Stomach (tissue), 9 donors: ENCODE measurements around the gene PPTC7. TPM values are rescaled to one million over a fixed set of nuclear protein-coding genes. Genes with fewer than 3 reads are reported as not detected.
"Not testable (repeated sequence)": the region's sequence is repeated elsewhere in the genome, so short reads cannot be mapped to it uniquely, and the experiment has no call there.

Experiments used
- DNase-seq, 2 donors: peaks; one replicate each; pipeline versions ENCODE4 v3.0.0 to v3.0.0-alpha.2; 2013 to 2019
- H3K27ac ChIP-seq, 5 donors: fragments of 200-600 bp in 4 of 5; sonication (generic) in 4 of 5; one replicate each; pipeline ENCODE4 v1.5.1; 2013 to 2019; ENCODE audit warnings: mild to moderate bottlenecking in 1 of 5, moderate library complexity in 1 of 5
- H3K27me3 ChIP-seq, 3 donors: fragments of 200-600 bp; sonication (generic); one replicate each; pipeline ENCODE4 v1.5.1; 2017 to 2019; ENCODE audit warnings: mixed run types in 1 of 3
- H3K36me3 ChIP-seq, 4 donors: fragments of 200-600 bp; sonication (generic); 1 replicate in 3 of 4; 2 replicates in 1 of 4; pipeline ENCODE4 v1.5.1; 2016 to 2019
- H3K4me1 ChIP-seq, 4 donors: fragments of 200-600 bp; sonication (generic); one replicate each; pipeline ENCODE4 v1.5.1; 2016 to 2019
- H3K4me3 ChIP-seq, 4 donors: fragments of 200-600 bp; sonication (generic) in 3 of 4; one replicate each; pipeline ENCODE4 v1.5.1; 2016 to 2019; ENCODE audit warnings: mild to moderate bottlenecking in 1 of 4
- H3K9me3 ChIP-seq, 4 donors: fragments of 200-600 bp; sonication (generic); one replicate each; pipeline ENCODE4 v1.5.1; 2016 to 2019
- EP300 ChIP-seq: sonication (generic); formaldehyde crosslinking; IDR thresholded peaks from one replicate; pipeline ENCODE4 v1.6.1; 2017; ENCODE audit warnings: antibody characterized with exemption
- POLR2A ChIP-seq, 4 donors: fragments of 450-650 bp; IDR thresholded peaks; one replicate each; pipeline ENCODE4 v1.6.1; 2016; ENCODE audit warnings: antibody characterized with exemption in 4 of 4, control low read depth in 2 of 4, mild to moderate bottlenecking in 1 of 4, moderate library complexity in 1 of 4
- POLR2AphosphoS5 ChIP-seq, 3 donors: sonication (generic); formaldehyde crosslinking; IDR thresholded peaks; one replicate each; pipeline ENCODE4 v1.6.1; 2016; ENCODE audit warnings: antibody characterized with exemption in 3 of 3
- whole genome bisulfite sequencing, 5 donors: extraction: QIAGEN DNeasy Blood & Tissue Kit in 3 of 5; methylation state at CpG; one replicate each; pipeline versions ENCODE4 v1.1.5 to v1.1.7; 2013 to 2018; 5-methylcytosine and 5-hydroxymethylcytosine counted together
- intact Hi-C: fragments of 100-400 bp; cut with DNase I; formaldehyde crosslinking; loops from one replicate; pipeline ENCODE4 v1.15.1; 2023; ENCODE audit warnings: low total_unique reads
- polyA plus RNA-seq, 3 donors: library from polyadenylated mRNA; stranded (reverse); fragments of 200-250 nt; gene quantifications; one replicate each; pipeline ENCODE4 v1.2.3, GENCODE V29; 2013
- total RNA-seq, 5 donors: library from RNA; depleted of rRNA; stranded (reverse); fragments of >200 nt; gene quantifications; one replicate each; pipeline versions ENCODE4 v1.1.0 to v1.2.3, GENCODE V29; 2014 to 2016
- TF ChIP-seq, protein P1 (sequence below), 7 experiments: fragments of 450-650 bp in 4 of 7; fragments of 200-600 bp in 3 of 7; sonication (generic) in 3 of 7; IDR thresholded peaks; one replicate each; pipeline ENCODE4 v1.5.1; 2016 to 2019; ENCODE audit warnings: antibody characterized with exemption in 7 of 7, control low read depth in 2 of 7, mild to moderate bottlenecking in 1 of 7
- donor health status: healthy with polysubstance abuse.
- donor health status: Bipolar disorder and iron deficiency.
- donor health status: healthy.

Gene PPTC7
- total and polyA plus RNA-seq, 8 donors = 8.2 to 46.4 (median 14.8) TPM

DNA sequence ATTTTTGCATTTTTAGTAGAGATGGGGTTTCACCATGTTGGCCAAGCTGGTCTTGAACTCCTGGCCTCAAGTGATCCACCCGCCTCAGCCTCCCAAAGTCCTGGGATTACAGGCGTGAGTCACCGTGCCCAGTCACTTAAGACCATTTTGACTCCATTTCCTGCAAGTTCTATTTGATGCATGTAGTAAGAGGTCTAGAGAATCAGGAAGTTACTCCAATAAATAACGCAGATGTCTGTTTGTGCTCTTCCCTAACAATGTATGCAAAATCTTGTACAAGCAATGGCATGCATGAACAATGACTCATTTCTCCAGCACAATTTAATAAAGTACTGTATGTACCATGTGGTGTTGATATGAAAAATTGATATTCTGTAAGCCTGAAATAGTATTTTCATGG, 37.9 kb downstream of the PPTC7 start:
- peak overlapping the region in 3 of 5 donors; percentile 46 to 86 (median 77) for H3K27ac ChIP-seq
- DNase-seq, H3K27me3 ChIP-seq, intact Hi-C loops, H3K4me3 ChIP-seq, H3K9me3 ChIP-seq: not testable (repeated sequence)
- peak in 1 of 3 donors; percentile 8 for TF ChIP-seq POLR2AphosphoS5 (IDR thresholded peaks at IDR 0.05)
- peaks cover 27 to 82% (median 54%) of the 10 kb centered on the region in 4 donors for H3K4me1 ChIP-seq
- 80 to 94% (median 86%) methylated on average over 4 of the region's 4 CpGs for WGBS, 5 donors
- H3K36me3 ChIP-seq = peaks cover 0 to 29% (median 12%) of the 10 kb centered on the region in 4 donors

DNA sequence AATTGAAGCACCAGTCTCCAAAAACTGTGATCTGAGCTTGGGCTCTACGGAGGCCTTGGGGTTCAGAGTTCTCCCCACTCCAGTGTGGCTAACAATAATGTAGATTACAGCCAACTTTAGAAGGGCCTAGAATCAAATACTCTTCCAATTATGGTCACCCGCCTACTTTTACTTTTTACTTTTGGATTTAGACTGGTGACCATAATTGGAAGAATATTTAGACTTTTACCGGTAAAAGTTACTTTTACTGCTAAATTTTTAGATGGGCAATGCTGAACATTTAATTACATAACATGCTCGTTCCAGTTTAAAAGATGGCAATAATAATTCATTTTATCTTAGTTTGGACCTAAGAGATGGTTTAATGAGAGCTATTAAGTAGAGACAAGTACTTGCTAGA, 39.2 kb downstream of the PPTC7 start:
- peak overlapping the region; percentile 69 to 86 (median 85) for H3K27ac ChIP-seq
- intact Hi-C loops = no loop called here
- H3K27me3 ChIP-seq = no peaks in the 10 kb centered on the region
- no peak overlapping the region for H3K4me3 ChIP-seq
- peaks cover 27 to 72% (median 52%) of the 10 kb centered on the region in 4 donors for H3K4me1 ChIP-seq
- peaks cover 6 to 35% (median 19%) of the 10 kb centered on the region in 4 donors for H3K36me3 ChIP-seq
- 73 to 89% (median 79%) methylated on average over 4 of the region's 4 CpGs for WGBS, 5 donors
- H3K9me3 ChIP-seq = no peaks in the 10 kb centered on the region
- no peak for DNase-seq
- no peak for TF ChIP-seq EP300
- TF ChIP-seq POLR2AphosphoS5 (IDR thresholded peaks at IDR 0.05) = no peak
- no peak for TF ChIP-seq POLR2A (IDR thresholded peaks at IDR 0.05)
- TF ChIP-seq, protein P1, sequence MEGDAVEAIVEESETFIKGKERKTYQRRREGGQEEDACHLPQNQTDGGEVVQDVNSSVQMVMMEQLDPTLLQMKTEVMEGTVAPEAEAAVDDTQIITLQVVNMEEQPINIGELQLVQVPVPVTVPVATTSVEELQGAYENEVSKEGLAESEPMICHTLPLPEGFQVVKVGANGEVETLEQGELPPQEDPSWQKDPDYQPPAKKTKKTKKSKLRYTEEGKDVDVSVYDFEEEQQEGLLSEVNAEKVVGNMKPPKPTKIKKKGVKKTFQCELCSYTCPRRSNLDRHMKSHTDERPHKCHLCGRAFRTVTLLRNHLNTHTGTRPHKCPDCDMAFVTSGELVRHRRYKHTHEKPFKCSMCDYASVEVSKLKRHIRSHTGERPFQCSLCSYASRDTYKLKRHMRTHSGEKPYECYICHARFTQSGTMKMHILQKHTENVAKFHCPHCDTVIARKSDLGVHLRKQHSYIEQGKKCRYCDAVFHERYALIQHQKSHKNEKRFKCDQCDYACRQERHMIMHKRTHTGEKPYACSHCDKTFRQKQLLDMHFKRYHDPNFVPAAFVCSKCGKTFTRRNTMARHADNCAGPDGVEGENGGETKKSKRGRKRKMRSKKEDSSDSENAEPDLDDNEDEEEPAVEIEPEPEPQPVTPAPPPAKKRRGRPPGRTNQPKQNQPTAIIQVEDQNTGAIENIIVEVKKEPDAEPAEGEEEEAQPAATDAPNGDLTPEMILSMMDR (IDR thresholded peaks at IDR 0.05) = no peak

DNA sequence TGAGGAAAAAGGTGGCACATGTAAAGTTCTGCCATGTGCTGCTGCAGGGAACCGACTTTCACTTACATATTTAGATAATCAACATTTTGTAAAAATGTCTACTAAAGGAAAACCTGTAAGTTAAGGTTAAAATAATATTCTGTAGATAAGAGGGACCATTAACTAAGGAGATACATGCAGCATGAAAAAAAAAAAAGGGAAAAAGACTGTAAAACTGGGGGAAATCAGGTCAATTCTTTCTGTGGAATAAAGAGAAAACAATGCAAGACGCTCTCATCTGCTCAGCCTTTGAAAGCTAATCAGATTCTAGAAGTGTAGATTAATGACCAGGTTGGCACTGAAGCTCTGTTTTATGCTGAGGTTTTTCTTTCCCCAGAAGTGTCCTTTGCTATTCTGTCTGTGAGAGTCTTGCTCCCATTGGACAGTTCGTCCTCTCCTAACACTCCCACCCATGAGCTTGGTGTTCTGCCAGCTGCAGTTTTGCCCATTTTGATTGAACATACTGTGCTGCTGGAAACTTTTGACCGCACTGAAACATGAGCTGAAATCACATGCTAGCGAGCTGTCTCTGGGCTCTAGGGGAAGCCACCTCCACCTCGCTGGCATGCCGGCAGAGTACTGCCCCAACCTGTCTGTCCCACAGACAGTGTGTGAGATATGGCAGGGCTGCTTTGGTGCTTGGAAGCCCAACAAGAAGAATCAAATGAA, 39.7 kb downstream of the PPTC7 start:
- no peak overlapping the region for H3K4me3 ChIP-seq
- no peaks in the 10 kb centered on the region for H3K27me3 ChIP-seq
- intact Hi-C loops = no loop called here
- peak; percentile 80 to 91 for DNase-seq
- H3K36me3 ChIP-seq = peaks cover 6 to 35% (median 22%) of the 10 kb centered on the region in 4 donors
- H3K9me3 ChIP-seq = no peaks in the 10 kb centered on the region
- peak overlapping the region; percentile 69 to 86 (median 85) for H3K27ac ChIP-seq
- WGBS, 5 donors = 18 to 48% (median 20%) methylated on average over 7 of the region's 7 CpGs
- TF ChIP-seq EP300 (peak; percentile 46), POLR2A (IDR thresholded peaks at IDR 0.05) (no peak), POLR2AphosphoS5 (IDR thresholded peaks at IDR 0.05) (peak in 2 of 3 donors; percentile 35 to 63)
- TF ChIP-seq, protein P1 (IDR thresholded peaks at IDR 0.05) = no peak
- H3K4me1 ChIP-seq = peaks cover 27 to 72% (median 52%) of the 10 kb centered on the region in 4 donors

DNA sequence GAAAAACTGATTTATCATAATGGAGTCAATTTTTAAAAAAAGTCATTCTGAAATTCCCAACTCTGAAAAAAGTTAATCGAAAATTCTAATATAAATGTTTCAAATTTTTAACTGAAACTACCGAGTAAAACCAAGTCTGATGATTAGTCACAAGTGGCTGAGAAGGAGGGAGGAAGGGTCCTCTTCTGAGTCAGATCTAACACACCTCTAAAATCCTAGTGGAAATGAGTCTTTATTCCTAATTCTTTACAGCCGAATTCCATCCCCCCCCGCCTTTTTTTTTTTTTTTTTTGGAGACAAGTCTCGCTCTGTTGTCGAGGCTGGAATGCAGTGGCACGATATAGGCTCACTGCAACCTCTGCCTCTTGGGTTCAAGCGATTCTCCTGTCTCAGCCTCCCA, 43.1 kb downstream of the PPTC7 start:
- intact Hi-C loops = no loop called here
- Histone ChIP-seq H3K4me3 (no peak overlapping the region), H3K4me1 (peaks cover 33 to 61% (median 48%) of the 10 kb centered on the region in 4 donors), H3K9me3 (no peaks in the 10 kb centered on the region), H3K36me3 (peaks cover 15 to 52% (median 45%) of the 10 kb centered on the region in 4 donors), H3K27ac (peak overlapping the region in 2 of 5 donors; percentile 20 to 86), H3K27me3 (no peaks in the 10 kb centered on the region)
- DNase-seq = no peak
- TF ChIP-seq POLR2A (IDR thresholded peaks at IDR 0.05) = no peak
- TF ChIP-seq, protein P1 (IDR thresholded peaks at IDR 0.05) = no peak
- no peak for TF ChIP-seq EP300
- no peak for TF ChIP-seq POLR2AphosphoS5 (IDR thresholded peaks at IDR 0.05)
- WGBS, 5 donors = 85 to 95% (median 93%) methylated on average over 8 of the region's 8 CpGs
